Endothelial cell of umbilical vein (primary cell): ENCODE data around the gene METTL15. TPM values are rescaled to one million over a fixed set of nuclear protein-coding genes. Genes with fewer than 3 reads are reported as not detected.

Experiments used
- BruUV-seq: library from RNA; stranded (reverse); fragments of 400-500 nt; replicated peaks from 2 replicates; lab custom pipeline; 2021; lab: Mats Ljungman, UMichigan
- CTCF ChIA-PET: fragments of 300-600, 350-600 bp; sonication (Branson Sonifier 250); formaldehyde crosslinking; loops from one replicate; lab custom pipeline; 2021; ENCODE audit warnings: antibody characterized with exemption, inconsistent platforms; lab: Charles Lee
- POLR2A ChIA-PET: fragments of 300-600, 350-600 bp; sonication (Branson Sonifier 250); formaldehyde crosslinking; loops from one replicate; lab custom pipeline; 2021; ENCODE audit warnings: antibody characterized with exemption, inconsistent platforms; lab: Charles Lee
- DNase-seq: peaks from one replicate; pipeline ENCODE4 v3.0.0-alpha.2; 2011; ENCODE audit warnings: low read depth, low spot score
- FAIRE-seq: peaks from 2 replicates; lab custom pipeline; 2011; peaks lifted over from hg19 to GRCh38; lab: Jason Lieb, UNC
- H2AFZ ChIP-seq: 2 replicates; pipeline ENCODE4 v1.6.0; 2012; ENCODE audit warnings: low read depth, low read length, control low read depth, inconsistent platforms
- H3K27ac ChIP-seq: 2 replicates; pipeline ENCODE4 v1.5.1; 2011; ENCODE audit warnings: low read depth, mild to moderate bottlenecking, control low read depth, low read length, moderate library complexity; ENCODE audit not compliant: insufficient read depth
- H3K27me3 ChIP-seq, 2 experiments: 2 replicates each; pipeline versions ENCODE4 v1.6.0 to v1.6.1; 2011; ENCODE audit warnings: low read length in 2 of 2, mixed read lengths in 1 of 2; ENCODE audit not compliant: control insufficient read depth in 2 of 2, insufficient read depth in 2 of 2
- H3K36me3 ChIP-seq, 2 experiments: 2 replicates in 1 of 2; 3 replicates in 1 of 2; pipeline ENCODE4 v1.5.1; 2011; ENCODE audit warnings: low read length in 2 of 2, mild to moderate bottlenecking in 1 of 2, moderate library complexity in 1 of 2; ENCODE audit not compliant: control insufficient read depth in 2 of 2, insufficient read depth in 2 of 2; ENCODE audit errors: extremely low read depth in 1 of 2
- H3K4me1 ChIP-seq: 3 replicates; pipeline ENCODE4 v1.5.1; 2011; ENCODE audit warnings: mild to moderate bottlenecking, low read length; ENCODE audit not compliant: control insufficient read depth, insufficient read depth; ENCODE audit errors: extremely low read depth
- H3K4me2 ChIP-seq: 2 replicates; pipeline ENCODE4 v1.6.1; 2011; ENCODE audit warnings: low read length, control low read depth, mixed read lengths; ENCODE audit not compliant: insufficient read depth
- H3K4me3 ChIP-seq, 3 experiments: fragments of 200-600 bp in 1 of 3; sonication (generic), shearing (Covaris generic) in 1 of 3; replicated peaks in 1 of 3; 2 replicates each; pipeline ENCODE4 v1.5.1; 2011 to 2016; ENCODE audit warnings: control low read depth in 3 of 3, low read length in 3 of 3, mild to moderate bottlenecking in 2 of 3, inconsistent platforms in 1 of 3, low read depth in 1 of 3, moderate library complexity in 1 of 3; ENCODE audit not compliant: insufficient read depth in 1 of 3
- H3K79me2 ChIP-seq: 2 replicates; pipeline ENCODE4 v1.6.0; 2012; ENCODE audit warnings: low read length, inconsistent platforms; ENCODE audit not compliant: control insufficient read depth, insufficient read depth
- H3K9ac ChIP-seq: replicated peaks from 2 replicates; pipeline ENCODE3; 2011; ENCODE audit warnings: low read length, control low read depth; ENCODE audit not compliant: insufficient read depth; ENCODE audit errors: extremely low read depth
- H3K9me1 ChIP-seq: replicated peaks from 3 replicates; pipeline ENCODE4 v1.6.0; 2011; ENCODE audit warnings: mild to moderate bottlenecking, low read length; ENCODE audit not compliant: control insufficient read depth, insufficient read depth; ENCODE audit errors: extremely low read depth
- H3K9me3 ChIP-seq: replicated peaks from 2 replicates; pipeline ENCODE4 v1.5.1; 2012; ENCODE audit warnings: low read length, inconsistent platforms; ENCODE audit not compliant: control insufficient read depth, insufficient read depth
- H4K20me1 ChIP-seq: replicated peaks from 2 replicates; pipeline ENCODE3; 2011; ENCODE audit warnings: mild to moderate bottlenecking, low read length; ENCODE audit not compliant: control insufficient read depth, insufficient read depth; ENCODE audit errors: extremely low read depth
- CTCF ChIP-seq, 2 donors: IDR thresholded peaks; 1 replicate in 1 of 2; 2 replicates in 1 of 2; pipeline ENCODE4 v1.5.1; 2011; ENCODE audit warnings: low read length in 2 of 2, mild to moderate bottlenecking in 2 of 2, moderate library complexity in 2 of 2, control low read depth in 1 of 2, inconsistent platforms in 1 of 2, low read depth in 1 of 2; ENCODE audit not compliant: insufficient read depth in 1 of 2; ENCODE audit errors: extremely low read depth in 1 of 2
- EZH2 ChIP-seq: IDR thresholded peaks from 2 replicates; pipeline ENCODE4 v1.6.1; 2012; ENCODE audit warnings: borderline replicate concordance, low read depth, mild to moderate bottlenecking, moderate library complexity, low read length, inconsistent platforms; ENCODE audit not compliant: severe bottlenecking
- FOS ChIP-seq: IDR thresholded peaks from 2 replicates; pipeline ENCODE4 v1.6.1; 2011; ENCODE audit warnings: mild to moderate bottlenecking, low read length, moderate library complexity, borderline replicate concordance; ENCODE audit not compliant: insufficient read depth
- GATA2 ChIP-seq: IDR thresholded peaks from 2 replicates; pipeline ENCODE4 v1.7.0; 2011; ENCODE audit warnings: low read depth, mild to moderate bottlenecking, moderate library complexity, mixed read lengths, low read length; ENCODE audit not compliant: insufficient read length, insufficient read depth
- JUN ChIP-seq: IDR thresholded peaks from 2 replicates; pipeline ENCODE4 v1.6.1; 2011; ENCODE audit warnings: borderline replicate concordance, low read depth; ENCODE audit not compliant: insufficient read length, insufficient read depth
- MAX ChIP-seq: IDR thresholded peaks from 2 replicates; pipeline ENCODE4 v1.6.1; 2011; ENCODE audit not compliant: insufficient read depth, insufficient read length
- MYC ChIP-seq: IDR thresholded peaks from one replicate; pipeline ENCODE4 v1.6.1; 2011; ENCODE audit warnings: mild to moderate bottlenecking, low read depth, low read length
- POLR2A ChIP-seq: IDR thresholded peaks from 2 replicates; pipeline ENCODE4 v1.6.1; 2012; ENCODE audit warnings: low read depth, mild to moderate bottlenecking, control low read depth, low read length
- POLR2AphosphoS5 ChIP-seq: IDR thresholded peaks from 2 replicates; pipeline ENCODE4 v1.6.1; 2012; ENCODE audit warnings: low read depth, mild to moderate bottlenecking, control low read depth, low read length, moderate library complexity; ENCODE audit not compliant: insufficient read depth
- dilution Hi-C: fragments of 300-500 bp; cut with MboI; formaldehyde crosslinking; loops from one replicate; pipeline ENCODE4 v1.15.0; 2019; ENCODE audit warnings: low sequenced_read_pairs; ENCODE audit not compliant: extremely low pct_ligation_motif_present
- intact Hi-C: fragments of 100-400 bp; cut with micrococcal nuclease; formaldehyde crosslinking; loops from one replicate; pipeline ENCODE4 v1.10.0; 2022
- polyA plus RNA-seq, 4 experiments: library from polyadenylated mRNA; depleted of rRNA in 3 of 4; stranded (reverse) in 3 of 4; unstranded in 1 of 4; fragments of >200 nt; gene quantifications; 2 replicates each; pipeline versions ENCODE4 v1.2.1 to v1.2.3, GENCODE V29; 2011 to 2012; ENCODE audit warnings: missing spikeins in 1 of 4
- total RNA-seq: library from RNA; stranded (reverse); gene quantifications from 2 replicates; pipeline ENCODE4 v1.2.3, GENCODE V29; 2021

The METTL15 gene
- total and polyA plus RNA-seq, 2 donors (not counting 3 experiments of a cell fraction or from before 2014, with no cell fraction given) = 3.2 to 12.1 TPM

- intact Hi-C loops = loop anchor here (1.0 kb wide), 1 partner anchor 34 kb away; no protein-coding TSS in a partner anchor
- Histone ChIP-seq H4K20me1 (no peaks in the 10 kb centered on the region), H3K4me2 (no peak overlapping the region), H3K9me3 (no peaks in the 10 kb centered on the region), H3K9ac (no peak overlapping the region), H3K79me2 (no peaks in the 10 kb centered on the region), H3K4me3 (no peak overlapping the region), H3K9me1 (no peaks in the 10 kb centered on the region), H3K27me3 (no peaks in the 10 kb centered on the region), H3K4me1 (no peaks in the 10 kb centered on the region), H3K36me3 (peaks cover 0 to 3% of the 10 kb centered on the region in 2 experiments), H3K27ac (no peak overlapping the region), H2AFZ (no peak overlapping the region)
- CTCF ChIA-PET = no interaction called here
- dilution Hi-C loops = no loop called here
- DNase-seq (no peak), FAIRE-seq (no peak)
- no TSS peak for BruUV-seq
- TF ChIP-seq MYC = no peak
- no peak for TF ChIP-seq JUN
- no peak for TF ChIP-seq MAX
- TF ChIP-seq CTCF (IDR thresholded peaks at IDR 0.05; ENCODE audit: extremely low read depth in 1 of 2, insufficient read depth in 1 of 2, low read depth in 1 of 2, low read length in 2 of 2) = no peak
- no peak for TF ChIP-seq POLR2AphosphoS5
- TF ChIP-seq GATA2 = no peak
- TF ChIP-seq FOS = no peak
- no peak for TF ChIP-seq EZH2
- TF ChIP-seq POLR2A = no peak
- POLR2A ChIA-PET = no interaction called here
These were observed 45.4 kb downstream of the METTL15 start for GRCh38 chr11:28153586-28153985.
